HG03175 (cell line): ENCODE measurements around the gene FAM240A.

Experiments used
- ATAC-seq: cut with Tn5 transposase; IDR thresholded peaks from one replicate; pipeline ENCODE4 v1.9.1; 2021; ENCODE audit warnings: mild to moderate bottlenecking, moderate library complexity; ENCODE audit not compliant: unreplicated experiment

Gene FAM240A

DNA sequence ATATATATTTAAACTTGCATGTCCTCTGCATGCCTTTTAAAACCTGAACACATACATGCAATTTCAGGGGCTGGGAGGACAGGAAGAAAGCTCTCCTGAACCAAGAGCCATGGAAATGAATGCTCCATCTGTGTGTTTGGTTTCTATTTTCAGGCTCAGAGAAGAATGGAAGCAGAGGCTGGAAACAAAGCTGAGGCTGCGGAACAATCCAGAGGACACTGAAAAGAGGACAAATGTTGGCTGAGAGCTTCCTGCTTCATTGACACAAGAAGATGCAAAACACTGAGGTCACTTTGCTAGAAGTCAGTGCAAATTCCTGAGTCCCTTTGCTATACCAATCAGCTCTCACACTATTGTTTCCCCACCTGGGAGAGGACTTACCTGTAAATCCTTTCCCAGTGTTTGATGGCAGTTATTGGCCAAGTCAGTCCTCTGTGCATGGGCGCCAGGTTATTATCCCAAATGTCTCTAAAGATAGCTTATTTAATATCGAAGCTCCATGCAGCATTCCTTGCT, 12.7 kb downstream of the FAM240A start:
- no peak for ATAC-seq

GRCh38 chr3:46626039-46626438, 13.7 kb downstream of the FAM240A start:
- ATAC-seq, result no peak

DNA sequence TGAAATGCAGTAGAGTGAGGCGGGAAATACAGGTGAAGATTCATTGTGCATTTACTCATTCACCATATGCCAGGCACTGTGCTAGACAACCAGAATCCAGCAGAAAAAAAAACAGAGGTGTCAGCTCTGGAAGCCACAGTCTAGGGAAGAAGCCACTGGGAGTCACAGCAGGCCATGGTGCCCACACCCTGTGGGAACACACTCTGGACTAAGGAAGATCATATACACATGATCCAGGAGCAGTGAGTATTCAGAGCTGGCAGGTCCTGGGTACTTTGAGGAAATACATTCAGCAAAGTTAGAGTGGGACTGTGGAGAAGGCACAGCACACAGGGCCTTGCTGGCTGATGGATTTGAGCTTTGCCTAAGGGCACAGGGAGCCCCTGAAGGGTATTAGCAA, 14.8 kb downstream of the FAM240A start:
- no peak for ATAC-seq

DNA sequence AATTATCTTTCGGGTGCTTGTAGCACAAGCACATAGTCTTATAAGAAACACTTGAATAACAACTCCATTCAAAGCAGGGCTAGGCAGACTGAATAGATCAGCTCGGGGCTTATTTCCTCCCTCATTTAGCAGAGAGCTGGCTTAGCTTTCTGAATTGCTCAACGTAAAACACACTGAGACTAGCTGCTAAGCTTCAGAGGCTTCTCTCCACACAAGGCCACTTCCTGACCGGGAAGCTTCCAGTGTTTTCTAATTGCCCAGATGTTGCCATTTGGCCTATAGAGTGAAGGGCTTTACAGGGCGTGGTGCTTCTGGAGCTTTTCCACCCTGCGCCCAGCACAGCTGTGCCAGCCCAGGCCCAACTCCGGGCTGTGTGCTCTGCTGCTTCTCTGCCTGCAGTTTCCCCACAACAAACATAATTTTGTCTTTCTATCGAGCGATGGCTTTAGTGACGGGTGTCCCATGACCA, 16.6 kb downstream of the FAM240A start:
- no peak for ATAC-seq

DNA sequence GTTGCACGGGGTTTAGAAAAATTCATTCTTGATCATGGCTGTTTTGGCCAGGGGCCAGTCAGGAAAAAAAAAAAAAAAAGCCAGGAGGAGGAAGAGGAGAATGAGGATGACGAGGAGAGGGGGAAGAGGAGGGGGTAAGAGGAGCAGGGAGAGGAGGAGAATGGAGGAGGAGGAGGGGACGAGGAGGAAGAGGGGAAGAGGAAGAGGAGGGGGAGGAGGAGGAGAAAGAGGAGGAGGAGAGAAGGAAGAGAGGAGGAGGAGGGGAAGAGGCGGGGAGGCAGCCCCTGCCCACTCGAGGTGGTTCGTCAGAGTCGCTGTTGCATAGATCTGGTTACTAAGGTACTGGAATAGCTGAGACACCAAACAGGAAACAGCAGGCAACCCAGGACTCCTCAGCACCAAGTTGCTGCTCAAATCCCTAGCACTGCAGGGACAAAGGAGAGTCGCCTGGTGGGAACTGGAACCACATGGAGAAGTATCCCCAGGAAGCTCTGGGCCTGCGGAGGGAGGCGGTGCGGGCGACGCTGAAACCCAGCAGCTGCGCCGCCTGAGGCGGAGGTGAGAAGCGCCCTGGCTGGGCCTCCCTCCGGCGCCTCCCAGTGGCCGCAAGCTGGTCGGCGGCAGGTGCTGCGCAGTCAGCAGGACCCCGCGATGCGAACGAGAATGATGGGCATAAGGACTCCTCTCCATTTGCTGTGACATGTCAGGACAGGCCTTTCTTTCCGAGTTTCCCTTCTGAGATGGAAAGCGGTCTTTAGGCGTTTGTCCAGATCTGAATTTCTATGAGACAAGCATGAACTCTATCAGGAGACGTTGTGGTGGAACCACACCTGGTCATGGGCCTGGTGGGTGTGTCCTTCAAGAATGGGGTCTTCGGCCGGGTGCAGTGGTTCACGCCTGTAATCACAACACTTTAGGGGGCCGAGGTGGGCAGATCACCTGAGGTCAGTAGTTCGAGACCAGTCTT, 17.5 kb downstream of the FAM240A start:
- ATAC-seq, result peak; percentile 93

DNA sequence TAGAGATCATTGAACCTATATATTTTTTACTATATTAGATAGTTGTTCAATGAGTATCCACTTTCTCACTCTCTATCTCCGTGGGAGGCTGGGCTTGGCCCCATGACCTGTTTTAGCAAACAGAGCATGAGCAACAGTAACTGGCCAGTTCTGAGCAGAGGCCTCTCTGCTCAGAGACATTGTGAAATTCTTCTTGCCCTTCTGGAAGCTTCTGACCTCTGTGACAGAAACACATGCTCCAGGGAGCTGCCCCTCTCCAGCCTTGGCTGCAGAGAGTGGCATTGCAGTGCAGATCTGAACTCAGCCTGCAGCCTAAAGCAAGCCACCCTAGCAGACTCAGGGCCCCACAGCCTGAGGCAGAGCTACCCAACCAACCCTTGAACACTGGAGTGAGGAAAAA, 20.5 kb downstream of the FAM240A start:
- no peak for ATAC-seq

DNA sequence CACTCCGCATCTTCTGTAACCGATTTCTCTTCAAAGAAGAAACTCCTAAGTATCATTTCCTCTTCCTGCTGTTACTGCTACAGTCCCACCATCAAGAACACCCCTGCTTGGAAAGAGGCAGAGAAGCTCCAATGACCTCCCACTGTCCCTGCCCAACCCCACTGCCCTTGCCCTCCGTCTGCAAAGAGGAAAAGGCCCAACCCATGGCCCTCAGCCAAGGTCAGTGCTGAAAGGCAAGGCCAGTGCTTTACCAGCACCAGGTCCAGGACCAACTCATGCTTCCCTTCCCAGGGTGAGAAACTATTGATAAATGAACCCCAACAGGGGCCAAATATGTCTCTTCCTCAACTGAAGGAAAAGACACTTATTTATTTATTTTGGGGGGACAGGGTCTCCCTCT, 22.5 kb downstream of the FAM240A start:
- ATAC-seq, result no peak

DNA sequence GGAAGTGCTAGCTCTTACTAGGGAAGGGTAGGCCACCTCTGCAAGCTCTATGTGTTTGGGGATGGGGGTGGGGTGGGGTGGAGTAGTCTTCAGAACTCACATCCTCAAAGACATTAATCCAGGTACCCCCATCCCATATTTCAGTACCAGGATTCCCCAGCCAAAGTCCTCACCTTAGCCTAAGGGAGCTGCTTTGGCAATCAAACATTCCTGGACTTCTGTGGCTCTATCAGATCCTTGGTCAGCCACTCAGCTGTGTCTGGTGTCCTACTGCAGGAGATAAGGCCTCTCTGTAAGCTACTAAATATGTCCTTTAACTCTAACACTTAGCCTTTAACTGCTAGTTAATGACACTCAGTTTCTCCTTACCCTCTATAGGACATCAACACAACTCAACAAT, 26.9 kb downstream of the FAM240A start:
- ATAC-seq, result no peak

- ATAC-seq, result no peak
These were observed 28.6 kb downstream of the FAM240A start for GRCh38 chr3:46640927-46641326.

DNA sequence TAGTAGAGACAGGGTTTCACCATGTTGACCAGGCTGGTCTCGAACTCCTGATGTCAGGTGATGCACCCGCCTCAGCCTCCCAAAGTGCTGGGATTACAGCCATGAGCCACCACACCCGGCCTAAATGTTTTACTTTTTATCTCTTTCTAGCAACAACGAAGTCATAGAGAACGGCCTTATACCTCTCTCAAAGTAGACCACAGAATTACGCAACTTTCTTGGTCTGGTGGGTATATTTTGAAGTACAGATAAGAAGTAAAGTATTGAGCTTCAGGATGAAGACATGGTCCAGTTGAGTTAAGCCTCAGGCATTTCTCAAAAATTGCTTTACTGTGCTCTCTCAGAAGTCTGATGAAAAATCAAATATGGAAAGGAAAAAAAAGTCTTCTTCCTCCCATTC, 30.6 kb downstream of the FAM240A start:
- no peak for ATAC-seq

DNA sequence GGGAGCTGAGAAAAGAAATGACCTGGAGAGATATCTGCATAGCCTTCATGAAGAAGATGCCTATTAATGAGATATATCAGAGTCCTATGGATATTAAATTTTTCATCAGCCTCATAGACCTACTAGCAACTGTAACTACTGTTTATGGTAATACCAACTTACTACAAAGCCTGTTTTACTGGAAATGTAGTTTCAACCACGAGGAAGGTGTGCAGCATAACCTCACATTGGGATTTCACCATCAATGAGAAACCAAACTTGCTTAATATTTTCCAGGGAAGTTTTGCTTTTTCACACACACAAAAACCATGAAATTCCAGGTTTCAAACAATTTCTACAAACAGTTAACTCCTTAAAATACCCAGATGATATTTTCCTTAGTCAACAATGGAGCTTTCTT, 31.4 kb downstream of the FAM240A start:
- ATAC-seq, result no peak

DNA sequence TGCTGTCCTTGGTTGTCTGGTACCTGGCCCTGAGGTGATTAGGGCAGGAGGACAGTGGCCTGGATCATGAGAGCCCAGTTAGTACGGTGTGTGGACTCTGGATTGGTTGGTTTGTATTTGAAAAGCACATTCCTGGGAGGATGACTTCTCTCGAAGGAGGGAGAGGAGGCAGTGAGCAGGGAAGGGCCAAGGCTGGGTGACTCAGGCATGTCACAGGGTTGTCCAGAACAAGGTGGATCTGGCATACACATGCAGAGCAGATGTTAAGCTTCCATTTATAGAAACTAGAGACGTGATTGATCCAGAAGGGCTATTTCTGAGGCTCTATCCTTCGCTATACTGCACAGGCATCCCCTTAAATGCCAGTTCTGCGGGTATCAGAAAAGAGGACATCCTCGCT, 34.4 kb downstream of the FAM240A start:
- ATAC-seq, result no peak

DNA sequence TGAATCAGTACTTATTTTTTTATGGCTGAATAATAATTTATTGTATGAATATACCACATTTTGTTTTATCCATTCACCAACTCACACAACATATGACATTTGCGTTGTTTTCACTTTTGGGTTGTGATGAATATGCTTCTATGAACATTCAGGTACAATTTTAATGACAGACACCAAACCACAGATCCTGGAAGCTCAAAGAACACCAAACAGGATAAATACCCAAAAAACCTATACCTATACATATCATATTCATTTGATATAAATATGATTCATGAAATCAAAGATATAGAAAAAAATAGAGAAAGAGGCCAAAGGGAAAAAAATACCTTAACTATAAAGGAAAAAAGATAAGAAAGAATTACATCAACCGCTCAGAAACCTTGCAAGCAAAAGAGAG, 35.8 kb downstream of the FAM240A start:
- no peak for ATAC-seq

GRCh38 chr3:46649436-46649835, 37.1 kb downstream of the FAM240A start:
- no peak for ATAC-seq

DNA sequence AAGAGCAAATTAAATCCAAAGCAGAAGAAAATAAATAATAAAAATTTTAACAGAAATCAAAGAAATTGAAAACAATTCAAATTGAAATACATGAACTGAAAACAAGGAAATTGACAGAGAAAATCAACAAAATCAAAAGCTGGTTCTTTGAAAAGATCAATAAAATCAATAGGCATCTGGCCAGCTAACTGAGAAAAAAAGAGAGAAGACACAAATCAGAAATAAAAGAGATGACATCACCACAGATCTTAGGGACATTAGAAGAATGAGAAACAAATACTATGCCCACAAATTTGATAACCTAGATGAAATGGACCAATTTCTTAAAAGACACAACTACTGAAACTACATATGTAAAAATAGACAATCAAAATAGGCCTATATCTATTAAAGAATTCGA, 38.8 kb downstream of the FAM240A start:
- ATAC-seq, result no peak

DNA sequence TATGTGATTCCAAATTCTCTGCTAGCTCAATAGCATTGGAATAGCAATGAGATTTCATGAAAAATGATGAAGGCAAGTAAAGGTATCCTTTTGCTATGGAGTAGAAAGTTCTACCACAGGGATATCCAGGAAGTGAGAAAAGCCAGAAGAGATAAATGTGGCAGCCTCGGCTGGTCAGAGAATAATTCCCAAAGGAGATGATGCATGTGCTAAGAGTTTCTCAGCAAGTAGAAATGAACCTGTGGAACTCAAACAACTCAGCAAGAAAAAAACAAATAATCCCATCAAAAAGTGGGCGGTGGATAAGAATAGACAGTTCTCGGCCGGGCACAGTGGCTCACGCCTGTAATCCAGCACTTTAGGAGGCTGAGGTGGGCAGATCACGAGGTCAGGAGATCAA, 42.9 kb downstream of the FAM240A start:
- no peak for ATAC-seq

GRCh38 chr3:46656778-46657556, 44.6 kb downstream of the FAM240A start:
- ATAC-seq, result no peak

- no peak for ATAC-seq
These were observed 47.0 kb downstream of the FAM240A start for GRCh38 chr3:46659285-46659684.

- no peak for ATAC-seq
These were observed 47.7 kb downstream of the FAM240A start for GRCh38 chr3:46660003-46660402.

DNA sequence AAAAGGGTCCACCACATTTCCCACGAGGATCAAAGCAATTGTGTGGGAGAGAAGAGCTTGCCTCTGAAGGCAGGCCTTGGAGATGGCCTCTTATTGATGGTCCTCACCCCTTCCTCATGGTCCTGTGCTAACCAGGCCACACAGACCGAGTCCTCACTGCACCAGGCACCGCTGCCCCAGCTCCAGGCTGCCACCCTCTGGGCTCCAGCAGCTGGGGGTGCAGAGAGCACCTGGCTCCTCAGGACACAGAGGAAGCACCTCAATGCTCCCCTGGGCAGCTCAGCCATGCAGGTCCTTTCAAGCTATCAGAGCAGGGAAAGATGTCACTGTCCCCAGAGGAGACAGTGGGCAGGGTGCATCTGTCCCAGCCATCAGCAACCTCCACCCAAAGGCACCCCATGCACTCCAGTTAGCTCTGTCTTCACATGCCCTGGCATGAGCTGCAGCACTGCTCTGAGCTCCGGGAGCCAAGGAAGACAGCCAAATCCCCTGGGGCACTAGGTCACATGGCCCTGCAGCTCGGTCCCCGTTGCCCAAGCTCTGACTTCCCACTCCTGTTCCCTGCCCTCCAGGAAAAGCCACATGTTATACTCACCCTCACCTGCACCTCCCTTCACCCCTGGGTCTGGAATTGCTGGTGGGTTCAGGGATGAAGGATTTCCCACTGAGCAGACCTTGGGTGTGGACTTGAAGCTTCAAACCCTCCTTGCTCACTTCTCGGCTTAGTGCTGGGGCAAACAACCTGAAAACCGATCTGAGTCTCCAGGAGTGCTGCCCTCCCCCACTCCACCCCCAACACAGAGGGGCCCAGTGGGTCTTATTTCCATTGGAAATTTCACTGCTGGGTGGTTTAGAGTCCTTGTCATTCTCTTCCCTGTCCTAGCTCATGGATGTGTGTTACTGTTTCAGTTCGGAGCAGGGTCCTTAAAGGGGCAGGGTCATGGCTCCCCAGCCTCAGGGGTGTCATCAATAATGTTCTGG, 48.5 kb downstream of the FAM240A start:
- no peak for ATAC-seq
